ENCODE measurements around the gene CGREF1.

GRCh38 chr2:27059141-27059820 lies 59.6 kb downstream of the CGREF1 start:
- TF ChIP-seq POLR2A (IDR thresholded peaks at IDR 0.05), result no peak
- no peak for TF ChIP-seq CTCF (IDR thresholded peaks at IDR 0.05)
